Measurements from ENCODE around the gene CCBE1.

CCBE1 gene

DNA sequence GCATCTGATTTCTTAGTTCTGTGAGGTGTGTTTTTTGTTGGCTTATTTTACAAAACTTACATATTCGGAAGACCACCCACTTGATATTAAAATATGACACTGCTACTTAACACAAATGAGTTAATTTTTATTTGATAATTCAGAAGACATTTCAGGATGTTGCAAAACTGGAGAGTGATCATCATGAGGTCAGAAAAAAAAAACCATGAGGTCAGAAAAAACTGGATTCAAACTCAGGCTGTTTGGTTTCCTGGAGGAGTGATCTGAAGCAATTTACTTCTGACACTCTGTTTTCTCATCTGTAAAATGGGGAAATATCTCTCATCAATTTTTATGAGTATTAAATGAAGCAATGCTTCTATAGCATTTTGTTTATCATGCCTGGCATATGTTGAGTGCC is 1.8 kb upstream of the CCBE1 start:
- Histone ChIP-seq H3K36me3 (ENCODE audit: low read length) (no peaks in the 10 kb centered on the region), H3K27me3 (ENCODE audit: low read length) (0 out of 2 replicates have a peak, but pooled peaks cover 4% of the 10 kb centered on the region), H3K4me2 (ENCODE audit: low read depth, low read length, poor library complexity, severe bottlenecking) (no peak overlapping the region), H3K27ac (ENCODE audit: low read depth, low read length) (no peak overlapping the region), H3F3A (ENCODE audit: insufficient read depth) (no peaks in the 10 kb centered on the region), H2AFZ (ENCODE audit: low read depth, low read length, severe bottlenecking) (no peak overlapping the region), H3K79me2 (ENCODE audit: insufficient read depth, low read length) (no peaks in the 10 kb centered on the region), H4K20me1 (ENCODE audit: low read depth, low read length) (no peaks in the 10 kb centered on the region), H3K9ac (ENCODE audit: low read length) (no peak overlapping the region), H3K9me2 (replicated peaks; ENCODE audit: insufficient read depth, low read length) (no peaks in the 10 kb centered on the region), H3K9me3 (ENCODE audit: insufficient read depth, low read length) (no peaks in the 10 kb centered on the region), H3K4me3 (ENCODE audit: insufficient read depth, low read length, poor library complexity, severe bottlenecking) (no peak overlapping the region)
- TF ChIP-seq, protein P1, sequence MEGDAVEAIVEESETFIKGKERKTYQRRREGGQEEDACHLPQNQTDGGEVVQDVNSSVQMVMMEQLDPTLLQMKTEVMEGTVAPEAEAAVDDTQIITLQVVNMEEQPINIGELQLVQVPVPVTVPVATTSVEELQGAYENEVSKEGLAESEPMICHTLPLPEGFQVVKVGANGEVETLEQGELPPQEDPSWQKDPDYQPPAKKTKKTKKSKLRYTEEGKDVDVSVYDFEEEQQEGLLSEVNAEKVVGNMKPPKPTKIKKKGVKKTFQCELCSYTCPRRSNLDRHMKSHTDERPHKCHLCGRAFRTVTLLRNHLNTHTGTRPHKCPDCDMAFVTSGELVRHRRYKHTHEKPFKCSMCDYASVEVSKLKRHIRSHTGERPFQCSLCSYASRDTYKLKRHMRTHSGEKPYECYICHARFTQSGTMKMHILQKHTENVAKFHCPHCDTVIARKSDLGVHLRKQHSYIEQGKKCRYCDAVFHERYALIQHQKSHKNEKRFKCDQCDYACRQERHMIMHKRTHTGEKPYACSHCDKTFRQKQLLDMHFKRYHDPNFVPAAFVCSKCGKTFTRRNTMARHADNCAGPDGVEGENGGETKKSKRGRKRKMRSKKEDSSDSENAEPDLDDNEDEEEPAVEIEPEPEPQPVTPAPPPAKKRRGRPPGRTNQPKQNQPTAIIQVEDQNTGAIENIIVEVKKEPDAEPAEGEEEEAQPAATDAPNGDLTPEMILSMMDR (IDR thresholded peaks at IDR 0.05; ENCODE audit: insufficient read depth, low read length, poor library complexity, severe bottlenecking), result no peak
- TF ChIP-seq EZH2phosphoT487 (conservative IDR thresholded peaks at IDR 0.05; ENCODE audit: low read length), result no peak

GRCh38 chr18:59696311-59697235 is 650 bp downstream of the CCBE1 start:
- Histone ChIP-seq H3K4me3 (ENCODE audit: insufficient read depth, low read length, poor library complexity, severe bottlenecking) (no peak overlapping the region), H3K36me3 (ENCODE audit: low read length) (no peaks in the 10 kb centered on the region), H3K9ac (ENCODE audit: low read length) (no peak overlapping the region), H4K20me1 (ENCODE audit: low read depth, low read length) (no peaks in the 10 kb centered on the region), H3K9me3 (ENCODE audit: insufficient read depth, low read length) (no peaks in the 10 kb centered on the region), H3K79me2 (ENCODE audit: insufficient read depth, low read length) (no peaks in the 10 kb centered on the region), H3F3A (ENCODE audit: insufficient read depth) (no peaks in the 10 kb centered on the region), H3K9me2 (replicated peaks; ENCODE audit: insufficient read depth, low read length) (no peaks in the 10 kb centered on the region), H3K4me2 (ENCODE audit: low read depth, low read length, poor library complexity, severe bottlenecking) (no peak overlapping the region), H3K27ac (ENCODE audit: low read depth, low read length) (no peak overlapping the region), H3K27me3 (ENCODE audit: low read length) (0 out of 2 replicates have a peak, but pooled peaks cover 4% of the 10 kb centered on the region), H2AFZ (ENCODE audit: low read depth, low read length, severe bottlenecking) (no peak overlapping the region)
- no peak for TF ChIP-seq EZH2phosphoT487 (conservative IDR thresholded peaks at IDR 0.05; ENCODE audit: low read length)
- TF ChIP-seq, protein P1 (IDR thresholded peaks at IDR 0.05; ENCODE audit: insufficient read depth, low read length, poor library complexity, severe bottlenecking), result no peak

DNA sequence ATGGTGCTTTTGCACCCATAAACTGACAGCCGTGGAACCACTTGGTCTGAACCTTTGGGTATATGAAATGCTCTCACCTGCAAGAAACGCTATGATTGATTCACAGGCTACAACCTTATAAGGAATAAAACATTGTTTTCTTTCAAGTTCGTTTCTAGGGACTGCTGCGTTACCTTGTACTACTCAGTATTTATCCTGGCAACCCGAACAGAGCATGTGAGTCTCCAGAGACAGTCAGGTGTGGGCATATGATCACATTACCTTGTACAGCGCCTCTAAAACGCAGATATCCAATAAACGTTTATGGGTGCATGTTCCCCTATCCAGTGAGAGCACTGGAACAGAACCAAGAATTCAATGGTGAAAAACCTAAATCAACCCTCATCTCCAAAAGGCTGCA is 1.7 kb downstream of the CCBE1 start:
- H3K27ac ChIP-seq (ENCODE audit: low read depth, low read length), result no peak overlapping the region
- no peaks in the 10 kb centered on the region for H3K9me2 ChIP-seq (replicated peaks; ENCODE audit: insufficient read depth, low read length)
- no peak overlapping the region for H3K4me2 ChIP-seq (ENCODE audit: low read depth, low read length, poor library complexity, severe bottlenecking)
- H3K4me3 ChIP-seq (ENCODE audit: insufficient read depth, low read length, poor library complexity, severe bottlenecking), result no peak overlapping the region
- H3K27me3 ChIP-seq (ENCODE audit: low read length), result 0 out of 2 replicates have a peak, but pooled peaks cover 4% of the 10 kb centered on the region
- no peaks in the 10 kb centered on the region for H3F3A ChIP-seq (ENCODE audit: insufficient read depth)
- no peaks in the 10 kb centered on the region for H3K79me2 ChIP-seq (ENCODE audit: insufficient read depth, low read length)
- TF ChIP-seq, protein P1 (IDR thresholded peaks at IDR 0.05; ENCODE audit: insufficient read depth, low read length, poor library complexity, severe bottlenecking), result no peak
- TF ChIP-seq EZH2phosphoT487 (conservative IDR thresholded peaks at IDR 0.05; ENCODE audit: low read length), result no peak
- no peak overlapping the region for H2AFZ ChIP-seq (ENCODE audit: low read depth, low read length, severe bottlenecking)
- no peaks in the 10 kb centered on the region for H3K9me3 ChIP-seq (ENCODE audit: insufficient read depth, low read length)
- no peak overlapping the region for H3K9ac ChIP-seq (ENCODE audit: low read length)
- H4K20me1 ChIP-seq (ENCODE audit: low read depth, low read length), result no peaks in the 10 kb centered on the region
- no peaks in the 10 kb centered on the region for H3K36me3 ChIP-seq (ENCODE audit: low read length)

All from SU-DHL-6 (cell line).